Endometrium (tissue), 2 donors: ENCODE measurements around the gene CYP2C18.
"Not testable (repeated sequence)": the region's sequence is repeated elsewhere in the genome, so short reads cannot be mapped to it uniquely, and the experiment has no call there.

Experiments used
- FAIRE-seq: peaks from 2 replicates; lab custom pipeline; 2012; peaks lifted over from hg19 to GRCh38; lab: Jason Lieb, UNC
- donor health status: control.
- donor health status: control.

Gene CYP2C18

DNA sequence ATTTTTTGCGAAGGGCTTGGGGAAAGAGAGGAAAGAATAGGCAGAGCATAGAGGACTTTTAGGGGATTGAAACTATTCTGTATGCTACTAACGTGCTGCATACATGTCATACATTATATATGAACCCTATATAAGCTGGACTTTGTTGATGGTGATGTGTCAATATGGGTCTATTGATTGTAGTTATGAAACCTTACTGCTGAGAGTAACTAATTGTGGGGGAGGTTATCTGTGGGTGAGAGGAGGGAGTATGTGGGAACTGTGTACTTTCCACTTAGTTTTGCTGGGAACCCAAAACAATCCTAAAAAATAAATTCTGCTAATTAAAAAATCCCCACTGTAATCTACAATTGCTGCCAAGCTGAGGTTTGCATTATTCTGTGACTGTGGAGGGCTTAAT, 63.6 kb downstream of the CYP2C18 start:
- no peak for FAIRE-seq

DNA sequence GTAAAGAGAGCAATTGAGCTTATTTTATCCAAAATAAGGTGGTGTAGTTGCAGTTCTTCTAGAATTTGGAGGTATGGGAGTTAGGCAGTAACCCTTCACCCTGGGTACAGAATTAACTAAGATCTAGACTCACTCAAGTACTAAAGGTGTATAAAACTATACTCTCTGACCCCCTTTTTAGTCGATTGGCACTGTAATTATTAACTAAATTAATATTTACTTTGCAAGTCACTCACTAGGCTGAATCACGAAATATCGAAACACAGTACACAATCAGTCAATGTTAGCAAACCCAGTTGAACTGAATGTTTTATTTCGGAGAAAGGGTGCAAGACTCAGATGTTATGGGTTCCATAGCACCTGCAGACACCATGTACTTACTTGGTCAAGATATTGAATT, 64.3 kb downstream of the CYP2C18 start:
- FAIRE-seq, result no peak

GRCh38 chr10:94757916-94758315, 74.4 kb downstream of the CYP2C18 start:
- no peak for FAIRE-seq

- no peak for FAIRE-seq
These were observed 77.2 kb downstream of the CYP2C18 start for GRCh38 chr10:94760586-94761178.

DNA sequence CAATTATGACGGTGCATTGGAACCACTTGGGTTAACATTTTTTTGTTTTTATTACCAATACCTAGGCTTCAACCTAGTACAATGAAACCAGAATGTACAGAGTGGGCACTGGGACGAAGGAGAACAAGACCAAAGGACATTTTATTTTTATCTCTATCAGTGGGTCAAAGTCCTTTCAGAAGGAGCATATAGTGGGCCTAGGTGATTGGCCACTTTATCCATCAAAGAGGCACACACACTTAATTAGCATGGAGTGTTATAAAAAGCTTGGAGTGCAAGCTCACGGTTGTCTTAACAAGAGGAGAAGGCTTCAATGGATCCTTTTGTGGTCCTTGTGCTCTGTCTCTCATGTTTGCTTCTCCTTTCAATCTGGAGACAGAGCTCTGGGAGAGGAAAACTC, 78.9 kb downstream of the CYP2C18 start, which contains the start of gene CYP2C19:
CYP2C19 (plus strand) TSS at position 289 of the 400 bp plus-strand sequence; CDS start at position 314, 25 bp downstream.
- no peak for FAIRE-seq

GRCh38 chr10:94775425-94775824, 91.9 kb downstream of the CYP2C18 start:
- not testable (repeated sequence) for FAIRE-seq

DNA sequence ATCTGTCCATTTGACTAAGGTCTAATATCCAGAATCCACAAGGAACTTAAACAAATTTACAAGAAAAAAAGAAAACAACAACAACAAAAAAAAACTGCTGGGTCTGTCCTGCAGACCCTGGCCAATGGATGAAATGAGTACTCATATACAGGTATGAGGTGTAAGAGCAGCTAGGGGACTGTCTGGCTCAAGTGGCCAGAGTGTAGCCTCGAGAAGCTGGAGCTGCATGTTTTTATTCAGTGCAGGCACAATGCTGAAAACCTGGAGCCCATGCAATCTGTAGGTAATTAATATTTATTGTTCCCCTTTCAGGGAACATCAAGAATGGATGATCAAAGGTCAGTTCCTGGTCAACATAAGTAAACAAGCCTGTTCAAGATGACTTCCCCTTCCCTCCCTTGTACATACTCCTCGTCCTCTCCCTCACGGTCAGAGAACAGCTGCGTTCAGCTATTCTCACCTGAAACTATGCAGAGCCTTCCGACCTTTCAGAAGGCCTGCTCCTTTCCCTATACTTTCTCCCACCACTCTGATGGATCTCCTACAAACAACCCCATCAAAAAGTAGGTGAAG, 94.4 kb downstream of the CYP2C18 start:
- FAIRE-seq, result no peak

DNA sequence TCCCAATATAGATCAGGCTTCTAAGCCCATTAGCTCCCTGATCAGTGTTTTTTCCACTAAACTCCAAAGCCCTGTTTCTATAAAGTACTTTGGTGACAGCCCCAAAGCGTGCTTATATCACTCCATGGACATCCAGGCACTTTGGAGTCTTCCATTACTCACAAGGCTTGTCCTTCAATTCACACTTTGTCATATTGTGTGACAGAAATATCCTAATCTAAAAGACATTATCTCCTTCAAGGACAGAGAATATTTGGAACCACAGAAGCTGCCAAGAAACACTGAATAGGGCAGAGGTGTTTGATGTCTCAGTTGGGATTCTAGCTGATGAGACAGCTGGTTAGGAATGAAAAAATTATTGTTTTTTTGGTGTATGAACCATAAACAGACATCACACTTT, 97.3 kb downstream of the CYP2C18 start:
- no peak for FAIRE-seq

DNA sequence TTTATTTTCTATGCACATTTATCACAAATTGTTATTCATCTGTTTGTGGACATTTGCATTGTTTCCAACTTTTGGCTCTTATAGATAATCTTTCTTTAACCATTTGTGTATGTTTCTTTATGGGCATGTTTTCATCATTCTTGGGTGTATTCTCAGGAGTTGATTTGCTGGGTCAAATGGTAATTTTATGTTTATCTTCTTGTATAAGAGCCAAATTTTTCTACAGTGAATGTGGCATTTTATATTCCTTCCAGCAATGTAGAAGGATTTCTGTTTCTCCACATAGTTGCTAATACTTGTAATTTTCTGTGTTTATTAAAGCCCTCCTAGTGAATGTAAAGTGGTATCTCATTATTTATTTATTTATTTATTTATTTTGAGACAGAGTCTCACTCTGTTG, 100.7 kb downstream of the CYP2C18 start:
- FAIRE-seq, result no peak

- FAIRE-seq, result no peak
These were observed 101.7 kb downstream of the CYP2C18 start for GRCh38 chr10:94785211-94785610.
